ENCODE data around the gene CTNND1. TPM values are rescaled to one million over a fixed set of nuclear protein-coding genes. Genes with fewer than 3 reads are reported as not detected.

Gene CTNND1
- total and polyA plus RNA-seq, 10 of the 15 experiments (the other 5 are each of a cell fraction or from before 2014, with no cell fraction given): 4.7 to 70.0 (median 30.0) TPM

GRCh38 chr11:57781529-57781943, 19.9 kb downstream of the CTNND1 start:
- in situ Hi-C loops (cut with MboI) (no loop called here), intact Hi-C loops (cut with micrococcal nuclease; ENCODE audit: unreplicated experiment) (loop anchor here (10.0 kb wide), 1 partner anchor 217 kb away; the partner anchor contains the start of gene UBE2L6)
- FAIRE-seq: no peak
- Histone ChIP-seq H3K9ac (ENCODE audit: control insufficient read depth, insufficient read depth, low read length) (no peak overlapping the region), H3K4me2 (ENCODE audit: control insufficient read depth, insufficient read depth) (no peak overlapping the region), H3K4me1 (ENCODE audit: control insufficient read depth, insufficient read depth, low read length) (peaks cover 30% of the 10 kb centered on the region), H3K79me2 (ENCODE audit: control insufficient read depth, insufficient read depth, low read length) (peaks cover 83% of the 10 kb centered on the region), H3K36me3 (ENCODE audit: control insufficient read depth in 2 of 2, insufficient read depth in 2 of 2, low read length in 1 of 2) (peaks cover 0 to 4% of the 10 kb centered on the region in 2 experiments; a peak in 1 of 4 replicates), H4K20me1 (ENCODE audit: control insufficient read depth, insufficient read depth) (no peaks in the 10 kb centered on the region), H3K4me3 (no peak overlapping the region), H2AFZ (ENCODE audit: control insufficient read depth, low read depth, low read length) (no peak overlapping the region), H3K27ac (ENCODE audit: control insufficient read depth, insufficient read depth) (no peak overlapping the region), H3K9me3 (replicated peaks; ENCODE audit: control insufficient read depth, insufficient read depth, low read length) (no peaks in the 10 kb centered on the region), H3K27me3 (replicated peaks in 1 of 2; ENCODE audit: control insufficient read depth in 2 of 2, insufficient read depth in 2 of 2, low read length in 1 of 2) (no peaks in the 10 kb centered on the region)
- RAD21 ChIA-PET (ENCODE audit: unreplicated experiment): interaction anchor here (7.8 kb wide), 1 partner anchor 17 kb away, joined by 41 read pairs; no protein-coding TSS in a partner anchor
- BruUV-seq (replicated peaks): no TSS peak
- SMC1A ChIA-PET (ENCODE audit: uncharacterized antibody, unreplicated experiment): interaction anchor here (1.0 to 11.7 kb wide), 4 partner anchors 10 to 29 kb away, joined by 3 to 117 read pairs (median 6); partner anchors contain the start of gene CTNND1
- POLR2A ChIA-PET: interaction anchor here (3.4 to 10.7 kb wide), 2 partner anchors 7 to 17 kb away, joined by 12 to 110 read pairs; partner anchors contain the start of gene CTNND1
- 95% methylated on average over 3 of the region's 3 CpGs for WGBS (ENCODE audit: insufficient coverage, insufficient replicate concordance, low lambda C conversion rate, missing lambda C conversion rate)
- no peak for ATAC-seq
- CTCF ChIA-PET: interaction anchor here (0.6 to 10.8 kb wide), 3 partner anchors 11 to 19 kb away, joined by 3 to 69 read pairs (median 38); partner anchors contain the start of gene CTNND1
- TF ChIP-seq MYB (IDR thresholded peaks at IDR 0.05; ENCODE audit: borderline replicate concordance, low read depth, low read length): no peak
- TF ChIP-seq POU2F2 (IDR thresholded peaks at IDR 0.05; ENCODE audit: borderline replicate concordance, low read depth, low read length): no peak
- TF ChIP-seq IKZF2 (IDR thresholded peaks at IDR 0.05): no peak
- TF ChIP-seq CUX1 (IDR thresholded peaks at IDR 0.05; ENCODE audit: insufficient replicate concordance, low read depth, low read length): no peak
- no peak for TF ChIP-seq SREBF1 (IDR thresholded peaks at IDR 0.05; ENCODE audit: low read length)
- DNase-seq (ENCODE audit: low read depth, low spot score): no peak

Data from GM12878 (cell line).